ENCODE results near the gene FIP1L1. TPM values are rescaled to one million over a fixed set of nuclear protein-coding genes. Genes with fewer than 3 reads are reported as not detected.
"Not testable (repeated sequence)": the region's sequence is repeated elsewhere in the genome, so short reads cannot be mapped to it uniquely, and the experiment has no call there.

The FIP1L1 gene
- total RNA-seq, 1 donor from 2014 or later, result 51.3 TPM

DNA sequence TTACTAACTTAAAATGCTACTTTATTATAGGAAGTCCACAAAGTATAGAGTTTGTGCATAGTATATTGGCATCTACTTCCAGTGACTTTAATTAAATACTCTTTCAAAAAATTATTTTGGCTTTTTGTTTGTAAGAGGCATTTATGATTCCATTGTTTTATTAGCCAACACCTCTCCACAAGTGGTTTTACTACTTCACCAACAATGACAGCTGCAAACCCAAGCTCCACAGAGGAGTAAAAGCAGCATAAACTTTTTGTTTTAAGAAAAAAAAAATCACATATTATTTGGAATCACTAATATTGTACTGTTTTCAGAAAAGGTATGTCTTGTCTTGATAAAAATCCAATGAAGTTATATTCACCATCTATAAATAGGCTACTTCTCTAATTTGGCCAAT lies 88.5 kb downstream of the FIP1L1 start:
- peak; percentile 65 for DNase-seq (ENCODE audit: low read depth)

DNA sequence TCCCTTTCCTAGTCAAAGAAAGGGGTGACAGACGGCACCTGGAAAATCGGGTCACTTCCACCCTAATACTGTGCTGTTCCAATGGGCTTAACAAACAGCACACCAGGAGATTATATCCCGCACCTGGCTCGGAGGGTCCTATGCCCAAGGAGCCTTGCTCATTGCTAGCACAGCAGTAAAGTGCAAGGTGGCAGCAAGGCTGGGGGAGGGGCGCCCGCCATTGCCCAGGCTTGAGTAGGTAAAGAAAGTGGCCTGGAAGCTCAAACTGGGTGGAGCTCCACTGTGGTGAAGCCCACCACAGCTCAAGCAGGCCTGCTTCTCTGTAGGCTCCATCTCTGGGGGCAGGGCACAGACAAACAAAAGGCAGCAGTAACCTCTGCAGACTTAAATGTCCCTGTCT lies 89.1 kb downstream of the FIP1L1 start:
- DNase-seq (ENCODE audit: low read depth), result not testable (repeated sequence)

DNA sequence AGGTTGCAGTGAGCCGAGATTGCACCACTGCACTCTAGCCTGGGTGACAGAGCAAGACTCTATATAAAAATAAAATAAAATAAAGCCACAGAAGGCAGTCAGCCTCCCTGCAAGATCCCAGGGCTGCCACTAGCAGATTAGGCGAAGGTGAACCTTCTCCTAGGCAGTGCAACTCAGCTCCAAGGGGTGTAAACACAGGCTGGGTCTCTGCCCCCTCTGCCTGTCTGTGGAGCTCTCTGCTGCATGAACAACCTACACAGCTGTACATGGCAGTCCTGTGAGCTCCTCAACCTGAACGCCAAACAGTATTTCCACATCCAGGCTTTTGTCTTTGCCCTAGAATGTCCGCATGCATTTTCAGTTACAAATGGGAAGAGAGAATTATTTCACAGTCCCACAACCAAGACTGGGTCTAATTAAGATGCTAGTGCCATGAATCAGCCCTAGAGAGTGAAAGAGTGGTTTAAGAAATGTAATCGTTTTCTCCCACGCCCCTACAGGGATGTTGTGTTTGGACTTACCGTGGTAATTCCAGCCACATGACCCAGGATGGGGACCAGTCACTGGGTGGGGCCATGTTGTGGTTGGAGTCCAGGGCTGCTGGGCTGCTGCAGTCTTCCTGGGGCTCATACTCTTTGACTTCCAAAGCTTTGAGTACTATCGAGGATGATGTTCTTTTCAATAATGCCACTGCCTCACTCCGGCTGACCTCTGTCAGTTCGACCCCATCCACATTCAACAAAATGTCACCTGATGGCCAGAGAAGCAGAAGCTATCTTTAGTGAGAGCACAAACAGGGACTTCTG lies 99.0 kb downstream of the FIP1L1 start:
- DNase-seq (ENCODE audit: low read depth), result peak; percentile 93

- no peak for DNase-seq (ENCODE audit: low read depth)
Observed at GRCh38 chr4:53477038-53477565, 99.7 kb downstream of the FIP1L1 start.

GRCh38 chr4:53477636-53478035 lies 100.2 kb downstream of the FIP1L1 start:
- DNase-seq (ENCODE audit: low read depth), result peak; percentile 27

DNA sequence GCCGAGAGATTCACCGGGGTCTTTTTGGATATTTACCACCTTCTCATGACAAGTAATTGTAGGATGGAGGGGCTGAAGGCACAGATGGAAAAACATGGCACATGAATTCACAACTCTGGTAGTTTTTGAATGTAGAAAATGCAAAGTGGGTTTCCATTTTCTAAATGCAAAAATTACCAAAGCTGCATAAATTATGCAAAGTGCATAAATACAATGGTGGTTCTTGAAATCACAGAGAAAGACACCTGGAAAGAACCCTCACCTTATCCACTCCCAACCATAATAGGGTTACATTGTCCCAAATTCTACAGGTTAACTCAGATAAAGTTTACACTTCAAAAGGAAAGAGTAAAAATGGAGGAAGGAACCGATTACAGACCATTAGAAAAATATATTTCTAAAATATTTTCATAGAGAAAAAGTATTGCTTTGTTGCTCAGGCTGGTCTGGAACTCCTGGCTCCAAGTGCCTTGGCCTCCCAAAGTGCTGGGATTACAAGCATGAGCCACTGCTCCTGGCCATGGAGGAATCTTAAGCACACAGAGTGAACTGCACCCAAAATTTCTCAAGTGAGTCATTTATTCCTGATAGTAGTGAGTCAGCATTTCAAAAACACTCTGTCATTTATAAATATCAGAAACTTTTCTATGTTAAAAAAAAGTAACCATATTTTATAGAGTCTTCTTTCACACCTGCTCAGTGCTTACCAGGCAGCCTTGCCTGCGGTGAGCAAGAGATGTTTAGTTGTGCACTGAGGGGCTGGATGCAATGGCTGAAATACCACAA lies 101.4 kb downstream of the FIP1L1 start:
- DNase-seq (ENCODE audit: low read depth), result peak; percentile 81

- peak; percentile 32 for DNase-seq (ENCODE audit: low read depth)
Observed at GRCh38 chr4:53479736-53480525, 102.5 kb downstream of the FIP1L1 start.

- no peak for DNase-seq (ENCODE audit: low read depth)
Observed at GRCh38 chr4:53480909-53481308, 103.5 kb downstream of the FIP1L1 start.

DNA sequence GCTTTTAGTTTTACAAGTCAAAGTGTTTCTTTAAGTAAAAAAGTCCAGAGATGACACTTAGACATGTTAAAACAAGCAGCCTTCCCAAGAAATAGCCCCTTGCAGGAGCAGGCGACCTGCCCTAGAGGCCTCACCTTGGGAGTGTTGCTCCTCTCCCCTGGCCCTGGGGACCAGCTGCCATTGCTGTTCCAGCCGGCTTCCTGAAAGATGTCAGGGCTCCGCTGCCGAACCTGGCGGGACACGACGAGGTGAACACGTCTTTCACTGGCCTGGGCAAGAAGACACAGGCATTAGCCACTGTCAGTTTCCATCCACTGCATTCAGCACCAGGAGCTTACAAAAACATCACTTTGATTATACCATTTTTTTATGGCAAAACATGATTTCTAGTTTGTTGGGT lies 104.1 kb downstream of the FIP1L1 start:
- DNase-seq (ENCODE audit: low read depth), result no peak

GRCh38 chr4:53483250-53483649 lies 105.8 kb downstream of the FIP1L1 start:
- DNase-seq (ENCODE audit: low read depth), result no peak

- DNase-seq (ENCODE audit: low read depth), result no peak
Observed at GRCh38 chr4:53484911-53485657, 107.6 kb downstream of the FIP1L1 start.

GRCh38 chr4:53485658-53486040 lies 108.2 kb downstream of the FIP1L1 start:
- no peak for DNase-seq (ENCODE audit: low read depth)

DNA sequence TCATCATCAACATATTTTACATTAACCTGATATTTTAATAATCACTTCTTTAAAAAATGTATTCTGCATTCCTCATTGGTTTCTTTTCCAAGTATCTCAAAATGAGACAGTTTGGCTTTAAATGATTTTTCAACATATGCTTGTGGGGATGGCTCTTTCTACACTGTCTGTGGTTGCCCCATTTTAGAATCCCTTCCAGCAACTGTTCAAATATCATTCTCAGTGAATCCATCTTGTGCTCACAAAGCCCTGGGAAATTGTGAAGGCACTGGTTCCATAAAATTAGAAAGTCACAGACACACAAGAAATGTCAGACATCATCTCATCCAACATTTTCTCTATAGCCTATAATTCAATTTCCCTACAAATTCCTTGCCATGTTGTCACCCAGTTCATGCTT lies 110.3 kb downstream of the FIP1L1 start:
- no peak for DNase-seq (ENCODE audit: low read depth)

DNA sequence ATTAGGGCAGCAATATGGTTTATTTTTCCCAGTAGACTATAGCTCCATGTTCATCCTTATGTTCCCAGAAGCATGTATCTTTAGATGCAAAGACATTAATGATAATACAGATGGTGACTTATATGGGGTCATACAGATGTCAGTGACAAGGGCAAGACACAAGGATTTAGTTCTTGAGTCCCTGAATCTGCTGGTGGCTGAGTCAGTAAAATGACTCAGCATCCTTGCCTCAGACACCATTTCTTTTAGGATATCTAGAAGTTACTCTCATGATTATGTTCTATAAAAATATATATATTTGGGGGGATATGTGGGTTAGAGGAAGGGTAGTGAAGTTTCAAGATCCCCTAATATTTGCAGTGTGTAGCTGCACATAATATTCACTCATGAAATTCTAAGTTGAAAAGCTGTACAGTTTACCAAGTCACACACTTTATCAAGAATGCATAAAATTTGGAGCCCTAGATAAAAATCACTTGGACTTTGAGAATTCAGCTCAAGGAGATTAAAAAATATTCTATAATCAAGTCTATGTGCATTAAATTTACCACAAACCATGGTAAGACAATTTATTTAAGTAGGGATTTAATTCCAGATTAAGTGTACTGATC lies 111.9 kb downstream of the FIP1L1 start:
- no peak for DNase-seq (ENCODE audit: low read depth)

- peak; percentile 65 for DNase-seq (ENCODE audit: low read depth)
Observed at GRCh38 chr4:53490161-53490956, 112.9 kb downstream of the FIP1L1 start.

- peak; percentile 79 for DNase-seq (ENCODE audit: low read depth)
Observed at GRCh38 chr4:53490965-53491622, 113.7 kb downstream of the FIP1L1 start.

DNA sequence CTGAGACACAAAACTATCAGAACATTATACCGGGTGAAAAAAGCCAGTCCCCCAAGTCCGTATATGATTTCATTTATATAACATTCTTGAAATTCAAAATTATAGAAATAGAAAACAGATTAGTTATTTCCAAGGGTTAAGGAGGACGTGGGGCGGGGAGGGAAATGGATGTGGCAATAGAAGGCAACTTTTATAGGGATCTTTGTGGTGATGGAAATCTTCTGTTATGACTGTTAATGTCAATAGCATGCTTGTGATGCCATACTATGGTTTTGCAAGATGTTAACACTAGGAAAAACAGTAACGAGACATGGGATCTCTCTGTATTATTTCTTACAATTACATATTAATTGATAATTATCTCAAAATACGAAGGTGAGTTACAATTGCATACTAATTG lies 117.4 kb downstream of the FIP1L1 start:
- no peak for DNase-seq (ENCODE audit: low read depth)

- peak; percentile 53 for DNase-seq (ENCODE audit: low read depth)
Observed at GRCh38 chr4:53497487-53498244, 120.2 kb downstream of the FIP1L1 start.

Data from myocyte (in vitro differentiated cells).